ENCODE results near the gene NRIP1.

Gene NRIP1

GRCh38 chr21:15004721-15005370 is 60.0 kb downstream of the NRIP1 start:
- no peak for DNase-seq

GRCh38 chr21:15003463-15004135 is 61.2 kb downstream of the NRIP1 start:
- DNase-seq: no peak

- DNase-seq: no peak
Measured at GRCh38 chr21:15001857-15002606, 62.8 kb downstream of the NRIP1 start.

- DNase-seq: no peak
Measured at GRCh38 chr21:15001113-15001512, 63.7 kb downstream of the NRIP1 start.

- no peak for DNase-seq
Measured at GRCh38 chr21:15000081-15000480, 64.7 kb downstream of the NRIP1 start.

- DNase-seq: no peak
Measured at GRCh38 chr21:14998784-14999183, 66.0 kb downstream of the NRIP1 start.

GRCh38 chr21:14998336-14998735 is 66.5 kb downstream of the NRIP1 start:
- DNase-seq: no peak

- no peak for DNase-seq
Measured at GRCh38 chr21:14995695-14996490, 68.9 kb downstream of the NRIP1 start.

- DNase-seq: no peak
Measured at GRCh38 chr21:14995226-14995625, 69.6 kb downstream of the NRIP1 start.

GRCh38 chr21:14993115-14993514 is 71.7 kb downstream of the NRIP1 start:
- no peak for DNase-seq

GRCh38 chr21:14991957-14992356 is 72.8 kb downstream of the NRIP1 start:
- no peak for DNase-seq

- DNase-seq: no peak
Measured at GRCh38 chr21:14989359-14989758, 75.4 kb downstream of the NRIP1 start.

- no peak for DNase-seq
Measured at GRCh38 chr21:14988760-14989159, 76.0 kb downstream of the NRIP1 start.

GRCh38 chr21:14987370-14988170 is 77.2 kb downstream of the NRIP1 start:
- DNase-seq: no peak

- DNase-seq: no peak
Measured at GRCh38 chr21:14985306-14985705, 79.5 kb downstream of the NRIP1 start.

- DNase-seq: no peak
Measured at GRCh38 chr21:14982336-14982735, 82.5 kb downstream of the NRIP1 start.

GRCh38 chr21:14981246-14981645 is 83.6 kb downstream of the NRIP1 start:
- no peak for DNase-seq

- no peak for DNase-seq
Measured at GRCh38 chr21:14979264-14979663, 85.5 kb downstream of the NRIP1 start.

GRCh38 chr21:14977814-14978213 is 87.0 kb downstream of the NRIP1 start:
- DNase-seq: no peak

- DNase-seq: no peak
Measured at GRCh38 chr21:14975136-14975919, 89.5 kb downstream of the NRIP1 start.

- no peak for DNase-seq
Measured at GRCh38 chr21:14972678-14973077, 92.1 kb downstream of the NRIP1 start.

GRCh38 chr21:14968821-14969220 is 96.0 kb downstream of the NRIP1 start:
- DNase-seq: no peak

Data from activated CD4-positive, alpha-beta T cell treated with anti-CD3 and anti-CD28 coated beads for 4 hours (primary cell).